MCF 10A (cell line): ENCODE measurements around the gene POU2AF2. TPM values are rescaled to one million over a fixed set of nuclear protein-coding genes. Genes with fewer than 3 reads are reported as not detected.
A peak's percentile ranks its signal among the peaks of the same experiment; 100 is the strongest.

Experiments used
- BruUV-seq: library from RNA; stranded (reverse); fragments of 400-500 nt; replicated peaks from 2 replicates; lab custom pipeline; 2021; lab: Mats Ljungman, UMichigan
- CTCF ChIA-PET: fragments of 300-600 bp; sonication (Branson Sonifier 250); formaldehyde crosslinking; extraction: SDS; loops from one replicate; lab custom pipeline; 2021; ENCODE audit warnings: antibody characterized with exemption, inconsistent platforms; lab: Yijun Ruan, JAX
- POLR2A ChIA-PET: fragments of 300-600, 350-650 bp; sonication (Branson Sonifier 250); formaldehyde crosslinking; extraction: SDS; loops from one replicate; lab custom pipeline; 2020; ENCODE audit warnings: antibody characterized with exemption, inconsistent platforms; lab: Yijun Ruan, JAX
- DNase-seq: peaks from one replicate; pipeline ENCODE4 v3.0.0-alpha.2; 2018; ENCODE audit not compliant: unreplicated experiment
- H3K27ac Mint-ChIP-seq: one replicate; pipeline ENCODE4 v1.8.0; 2022; ENCODE audit warnings: mild to moderate bottlenecking, low read depth, mixed read lengths; ENCODE audit not compliant: unreplicated experiment
- H3K27me3 Mint-ChIP-seq: one replicate; pipeline ENCODE4 v1.8.0; 2022; ENCODE audit warnings: mixed read lengths; ENCODE audit not compliant: insufficient read depth, unreplicated experiment
- H3K36me3 Mint-ChIP-seq: one replicate; pipeline ENCODE4 v1.8.0; 2022; ENCODE audit warnings: mild to moderate bottlenecking, moderate library complexity, mixed read lengths; ENCODE audit not compliant: insufficient read depth, unreplicated experiment
- H3K4me1 Mint-ChIP-seq: one replicate; pipeline ENCODE4 v1.8.0; 2022; ENCODE audit warnings: mixed read lengths; ENCODE audit not compliant: insufficient read depth, unreplicated experiment
- H3K4me3 Mint-ChIP-seq: one replicate; pipeline ENCODE4 v1.8.0; 2022; ENCODE audit warnings: mild to moderate bottlenecking, moderate library complexity, mixed read lengths; ENCODE audit not compliant: unreplicated experiment
- H3K9me3 Mint-ChIP-seq: one replicate; pipeline ENCODE4 v1.8.0; 2022; ENCODE audit warnings: mixed read lengths; ENCODE audit not compliant: unreplicated experiment
- intact Hi-C: fragments of 100-400 bp; cut with micrococcal nuclease; formaldehyde crosslinking; loops from 2 replicates; pipeline ENCODE4 v1.14.1; 2022
- total RNA-seq: library from RNA; stranded (reverse); gene quantifications from 2 replicates; pipeline ENCODE4 v1.2.3, GENCODE V29; 2022
- TF ChIP-seq, protein P1 (sequence below): fragments of 200-600 bp; IDR thresholded peaks from one replicate; pipeline ENCODE4 v1.8.0; 2022; ENCODE audit warnings: antibody characterized with exemption, mild to moderate bottlenecking; ENCODE audit not compliant: unreplicated experiment

Gene POU2AF2
- total RNA-seq, 1 experiment from 2014 or later: not detected

DNA sequence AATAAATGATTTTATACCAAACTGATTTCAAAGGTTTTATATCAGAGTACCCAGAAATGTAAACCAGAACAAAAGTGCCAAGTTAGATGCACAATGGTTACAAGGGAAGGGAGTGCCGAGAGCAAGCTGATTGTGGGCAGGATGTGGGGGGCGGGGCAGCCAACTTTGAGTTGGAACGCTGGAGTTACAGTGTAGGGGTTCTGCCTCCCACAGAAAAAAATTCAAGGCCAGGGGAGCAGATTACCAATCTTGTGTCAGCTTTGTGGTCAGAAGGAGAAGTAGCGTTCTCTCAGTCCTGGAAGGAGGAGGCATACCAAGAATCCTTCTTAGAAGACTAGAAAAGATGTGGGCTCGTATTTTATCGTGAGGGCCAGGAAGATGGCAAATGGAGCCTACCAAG lies 15.9 kb upstream of the POU2AF2 start:
- H3K36me3 Mint-ChIP-seq: peaks cover 5% of the 10 kb centered on the region
- H3K27me3 Mint-ChIP-seq: peaks cover 35% of the 10 kb centered on the region
- ChIA-PET POLR2A (interaction anchor here (1.0 to 1.5 kb wide), 3 partner anchors 50 to 782 kb away, joined by 3 to 4 read pairs (median 3); no protein-coding TSS in a partner anchor), CTCF (interaction anchor here (0.7 to 4.3 kb wide), 19 partner anchors 9 to 931 kb away, joined by 3 to 33 read pairs (median 5); no protein-coding TSS in a partner anchor)
- no peak for DNase-seq
- no peak overlapping the region for H3K4me3 Mint-ChIP-seq
- no peak overlapping the region for H3K27ac Mint-ChIP-seq
- BruUV-seq: no TSS peak
- intact Hi-C loops: loop anchor here (1.0 to 10.0 kb wide), 7 partner anchors 217 to 1028 kb away; partner anchors contain the start of gene ARHGAP20
- no peaks in the 10 kb centered on the region for H3K4me1 Mint-ChIP-seq
- peaks cover 18% of the 10 kb centered on the region for H3K9me3 Mint-ChIP-seq
- TF ChIP-seq, protein P1, sequence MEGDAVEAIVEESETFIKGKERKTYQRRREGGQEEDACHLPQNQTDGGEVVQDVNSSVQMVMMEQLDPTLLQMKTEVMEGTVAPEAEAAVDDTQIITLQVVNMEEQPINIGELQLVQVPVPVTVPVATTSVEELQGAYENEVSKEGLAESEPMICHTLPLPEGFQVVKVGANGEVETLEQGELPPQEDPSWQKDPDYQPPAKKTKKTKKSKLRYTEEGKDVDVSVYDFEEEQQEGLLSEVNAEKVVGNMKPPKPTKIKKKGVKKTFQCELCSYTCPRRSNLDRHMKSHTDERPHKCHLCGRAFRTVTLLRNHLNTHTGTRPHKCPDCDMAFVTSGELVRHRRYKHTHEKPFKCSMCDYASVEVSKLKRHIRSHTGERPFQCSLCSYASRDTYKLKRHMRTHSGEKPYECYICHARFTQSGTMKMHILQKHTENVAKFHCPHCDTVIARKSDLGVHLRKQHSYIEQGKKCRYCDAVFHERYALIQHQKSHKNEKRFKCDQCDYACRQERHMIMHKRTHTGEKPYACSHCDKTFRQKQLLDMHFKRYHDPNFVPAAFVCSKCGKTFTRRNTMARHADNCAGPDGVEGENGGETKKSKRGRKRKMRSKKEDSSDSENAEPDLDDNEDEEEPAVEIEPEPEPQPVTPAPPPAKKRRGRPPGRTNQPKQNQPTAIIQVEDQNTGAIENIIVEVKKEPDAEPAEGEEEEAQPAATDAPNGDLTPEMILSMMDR: no peak

DNA sequence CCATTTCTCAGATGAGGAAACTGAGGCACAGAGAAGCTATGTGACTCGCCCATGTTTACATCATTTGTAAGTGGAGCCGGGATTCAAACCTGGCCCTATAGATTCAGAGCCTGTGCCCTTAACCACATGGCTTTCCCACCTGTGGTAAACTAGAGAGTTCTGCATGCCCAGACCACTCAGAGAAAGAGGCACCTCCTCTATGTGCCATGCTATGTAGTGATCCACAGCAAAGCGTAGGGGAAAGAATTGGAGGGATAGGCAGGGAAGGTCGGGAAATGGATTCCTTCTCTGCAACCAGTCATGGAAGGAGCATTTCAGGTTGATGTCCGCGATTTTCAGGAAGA lies 15.4 kb upstream of the POU2AF2 start:
- Mint-ChIP-seq H3K36me3 (peaks cover under 1% of the 10 kb centered on the region), H3K4me1 (no peaks in the 10 kb centered on the region), H3K4me3 (peak overlapping the region; percentile 79), H3K27ac (peak overlapping the region; percentile 85), H3K27me3 (peaks cover 40% of the 10 kb centered on the region), H3K9me3 (peaks cover 13% of the 10 kb centered on the region)
- DNase-seq: no peak
- TF ChIP-seq, protein P1: no peak
- BruUV-seq: no TSS peak
- POLR2A ChIA-PET: interaction anchor here (0.7 to 1.5 kb wide), 4 partner anchors 767 to 795 kb away, joined by 3 to 4 read pairs (median 3); no protein-coding TSS in a partner anchor
- CTCF ChIA-PET: interaction anchor here (0.5 to 4.3 kb wide), 22 partner anchors 8 to 932 kb away, joined by 3 to 33 read pairs (median 5); no protein-coding TSS in a partner anchor
- intact Hi-C loops: loop anchor here (1.0 to 10.0 kb wide), 7 partner anchors 216 to 1029 kb away; partner anchors contain the start of gene ARHGAP20

DNA sequence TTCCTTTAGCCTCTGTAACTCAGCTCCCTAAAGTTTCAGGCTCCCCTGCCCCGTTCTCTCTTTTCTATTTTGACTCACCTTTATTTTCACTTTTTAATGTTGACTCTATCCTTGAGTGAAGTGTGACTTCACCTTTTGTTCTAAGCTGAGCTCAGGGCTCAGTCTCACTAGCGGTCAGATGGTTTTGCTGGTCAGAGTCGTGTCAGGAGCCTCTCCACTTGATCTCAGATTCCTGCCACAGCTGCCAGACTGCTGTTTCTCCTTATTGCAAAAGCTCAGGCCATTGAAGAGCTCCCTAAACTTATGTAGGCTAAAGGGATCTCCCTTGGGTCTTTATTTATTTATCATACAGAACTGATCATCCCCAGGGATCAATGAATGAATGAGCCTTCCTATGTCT lies 13.7 kb upstream of the POU2AF2 start:
- ChIA-PET POLR2A (interaction anchor here (0.5 to 1.0 kb wide), 2 partner anchors 1031 to 1224 kb away, joined by 3 read pairs; no protein-coding TSS in a partner anchor), CTCF (interaction anchor here (0.5 to 4.3 kb wide), 10 partner anchors 50 to 1572 kb away, joined by 3 to 33 read pairs (median 4); no protein-coding TSS in a partner anchor)
- Mint-ChIP-seq H3K27me3 (peaks cover 47% of the 10 kb centered on the region), H3K4me3 (peak overlapping the region; percentile 13), H3K9me3 (no peaks in the 10 kb centered on the region), H3K4me1 (no peaks in the 10 kb centered on the region), H3K36me3 (no peaks in the 10 kb centered on the region), H3K27ac (no peak overlapping the region)
- no peak for DNase-seq
- TF ChIP-seq, protein P1: no peak
- no TSS peak for BruUV-seq
- intact Hi-C loops: loop anchor here (5.0 to 10.0 kb wide), 2 partner anchors 517 to 660 kb away; partner anchors contain the start of gene ARHGAP20

DNA sequence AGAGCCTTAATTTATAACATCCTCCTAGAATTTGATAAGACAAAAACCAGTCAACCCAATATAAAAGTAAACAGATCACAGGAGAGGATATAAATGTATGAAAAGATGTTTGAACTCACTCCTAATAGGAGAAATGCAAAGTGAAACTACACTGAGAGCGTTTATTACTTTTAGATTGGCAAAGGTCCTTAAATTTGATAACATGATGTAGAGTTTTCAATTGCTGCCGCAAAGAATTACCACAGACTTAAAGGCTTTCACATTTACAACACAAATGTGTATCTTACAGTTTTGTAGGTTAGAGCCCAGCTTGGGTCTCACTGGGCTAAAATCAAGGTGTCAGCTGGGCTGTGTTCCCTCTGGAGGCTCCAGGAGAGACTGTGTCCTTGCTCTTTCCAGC lies 9.1 kb upstream of the POU2AF2 start:
- intact Hi-C loops: loop anchor here (10.0 kb wide), 1 partner anchor 522 kb away; the partner anchor contains the start of gene ARHGAP20
- Mint-ChIP-seq H3K27ac (no peak overlapping the region), H3K36me3 (no peaks in the 10 kb centered on the region), H3K27me3 (peaks cover 67% of the 10 kb centered on the region), H3K4me1 (no peaks in the 10 kb centered on the region), H3K4me3 (no peak overlapping the region), H3K9me3 (no peaks in the 10 kb centered on the region)
- no peak for DNase-seq
- POLR2A ChIA-PET: interaction anchor here (0.6 kb wide), 1 partner anchor 677 kb away, joined by 3 read pairs; no protein-coding TSS in a partner anchor
- CTCF ChIA-PET: no interaction called here
- no TSS peak for BruUV-seq
- TF ChIP-seq, protein P1: no peak
